ENCODE measurements around the gene DDRGK1.
"Not testable (repeated sequence)": the region's sequence is repeated elsewhere in the genome, so short reads cannot be mapped to it uniquely, and the experiment has no call there.

Gene DDRGK1

GRCh38 chr20:3183896-3184612, 20.4 kb downstream of the DDRGK1 start:
- peaks cover 3 to 6% of the 10 kb centered on the region in 2 donors for H3K4me1 ChIP-seq (ENCODE audit: control insufficient read depth in 1 of 2, insufficient read depth in 2 of 2, low read length in 2 of 2)
- no peak overlapping the region for H3K4me3 ChIP-seq (ENCODE audit: low read depth in 1 of 2, low read length in 2 of 2)
- no peaks in the 10 kb centered on the region for H3K9me3 ChIP-seq (ENCODE audit: control insufficient read depth in 1 of 2, low read length in 2 of 2)
- no peak overlapping the region for H3K27ac ChIP-seq (ENCODE audit: low read depth, low read length)
- H3K36me3 ChIP-seq (ENCODE audit: control insufficient read depth in 1 of 2, insufficient read depth in 2 of 2, low read length in 2 of 2) = no peaks in the 10 kb centered on the region
- no peaks in the 10 kb centered on the region for H3K27me3 ChIP-seq (ENCODE audit: control insufficient read depth in 1 of 2, insufficient read depth in 2 of 2, low read length in 2 of 2)
- H3K9ac ChIP-seq (ENCODE audit: low read depth in 1 of 2, low read length in 2 of 2) = no peak overlapping the region

GRCh38 chr20:3182429-3182828, 22.1 kb downstream of the DDRGK1 start:
- H3K27ac ChIP-seq (ENCODE audit: low read depth, low read length); H3K9ac ChIP-seq (ENCODE audit: low read depth in 1 of 2, low read length in 2 of 2); H3K27me3 ChIP-seq (ENCODE audit: control insufficient read depth in 1 of 2, insufficient read depth in 2 of 2, low read length in 2 of 2); H3K9me3 ChIP-seq (ENCODE audit: control insufficient read depth in 1 of 2, low read length in 2 of 2); H3K36me3 ChIP-seq (ENCODE audit: control insufficient read depth in 1 of 2, insufficient read depth in 2 of 2, low read length in 2 of 2); H3K4me3 ChIP-seq (ENCODE audit: low read depth in 1 of 2, low read length in 2 of 2); H3K4me1 ChIP-seq (ENCODE audit: control insufficient read depth in 1 of 2, insufficient read depth in 2 of 2, low read length in 2 of 2): not testable (repeated sequence)

GRCh38 chr20:3181270-3181669, 23.2 kb downstream of the DDRGK1 start:
- Histone ChIP-seq H3K27ac (ENCODE audit: low read depth, low read length) (no peak overlapping the region), H3K27me3 (ENCODE audit: control insufficient read depth in 1 of 2, insufficient read depth in 2 of 2, low read length in 2 of 2) (no peaks in the 10 kb centered on the region), H3K4me1 (ENCODE audit: control insufficient read depth in 1 of 2, insufficient read depth in 2 of 2, low read length in 2 of 2) (peaks cover 6 to 8% of the 10 kb centered on the region in 2 donors), H3K4me3 (ENCODE audit: low read depth in 1 of 2, low read length in 2 of 2) (no peak overlapping the region), H3K9me3 (ENCODE audit: control insufficient read depth in 1 of 2, low read length in 2 of 2) (no peaks in the 10 kb centered on the region), H3K36me3 (ENCODE audit: control insufficient read depth in 1 of 2, insufficient read depth in 2 of 2, low read length in 2 of 2) (no peaks in the 10 kb centered on the region), H3K9ac (ENCODE audit: low read depth in 1 of 2, low read length in 2 of 2) (no peak overlapping the region)

GRCh38 chr20:3180319-3180718, 24.2 kb downstream of the DDRGK1 start:
- Histone ChIP-seq H3K4me3 (ENCODE audit: low read depth in 1 of 2, low read length in 2 of 2) (no peak overlapping the region), H3K9me3 (ENCODE audit: control insufficient read depth in 1 of 2, low read length in 2 of 2) (no peaks in the 10 kb centered on the region), H3K4me1 (ENCODE audit: control insufficient read depth in 1 of 2, insufficient read depth in 2 of 2, low read length in 2 of 2) (peaks cover 6 to 8% of the 10 kb centered on the region in 2 donors), H3K27me3 (ENCODE audit: control insufficient read depth in 1 of 2, insufficient read depth in 2 of 2, low read length in 2 of 2) (peaks cover 0 to 4% of the 10 kb centered on the region in 2 donors), H3K27ac (ENCODE audit: low read depth, low read length) (no peak overlapping the region), H3K36me3 (ENCODE audit: control insufficient read depth in 1 of 2, insufficient read depth in 2 of 2, low read length in 2 of 2) (no peaks in the 10 kb centered on the region), H3K9ac (ENCODE audit: low read depth in 1 of 2, low read length in 2 of 2) (no peak overlapping the region)

- Histone ChIP-seq H3K9me3 (ENCODE audit: control insufficient read depth in 1 of 2, low read length in 2 of 2) (no peaks in the 10 kb centered on the region), H3K4me3 (ENCODE audit: low read depth in 1 of 2, low read length in 2 of 2) (no peak overlapping the region), H3K9ac (ENCODE audit: low read depth in 1 of 2, low read length in 2 of 2) (no peak overlapping the region), H3K27me3 (ENCODE audit: control insufficient read depth in 1 of 2, insufficient read depth in 2 of 2, low read length in 2 of 2) (peaks cover 0 to 14% of the 10 kb centered on the region in 2 donors), H3K4me1 (ENCODE audit: control insufficient read depth in 1 of 2, insufficient read depth in 2 of 2, low read length in 2 of 2) (peaks cover 13 to 19% of the 10 kb centered on the region in 2 donors), H3K27ac (ENCODE audit: low read depth, low read length) (no peak overlapping the region), H3K36me3 (ENCODE audit: control insufficient read depth in 1 of 2, insufficient read depth in 2 of 2, low read length in 2 of 2) (no peaks in the 10 kb centered on the region)
Observed at GRCh38 chr20:3177746-3178485, 26.6 kb downstream of the DDRGK1 start.

- no peak overlapping the region for H3K27ac ChIP-seq (ENCODE audit: low read depth, low read length)
Observed at GRCh38 chr20:3175270-3175669, 29.2 kb downstream of the DDRGK1 start.

GRCh38 chr20:3174442-3175261, 29.8 kb downstream of the DDRGK1 start:
- Histone ChIP-seq H3K4me1 (ENCODE audit: control insufficient read depth in 1 of 2, insufficient read depth in 2 of 2, low read length in 2 of 2) (peaks cover 13 to 22% of the 10 kb centered on the region in 2 donors), H3K9me3 (ENCODE audit: control insufficient read depth in 1 of 2, low read length in 2 of 2) (no peaks in the 10 kb centered on the region), H3K9ac (ENCODE audit: low read depth in 1 of 2, low read length in 2 of 2) (peak overlapping the region; percentile 64 to 80), H3K27ac (ENCODE audit: low read depth, low read length) (peak overlapping the region; percentile 10), H3K27me3 (ENCODE audit: control insufficient read depth in 1 of 2, insufficient read depth in 2 of 2, low read length in 2 of 2) (peaks cover 0 to 14% of the 10 kb centered on the region in 2 donors), H3K4me3 (ENCODE audit: low read depth in 1 of 2, low read length in 2 of 2) (peak overlapping the region; percentile 87 to 94), H3K36me3 (ENCODE audit: control insufficient read depth in 1 of 2, insufficient read depth in 2 of 2, low read length in 2 of 2) (no peaks in the 10 kb centered on the region)

More at GRCh38 chr20:3175270-3175669, 29.2 kb downstream of the DDRGK1 start:
- Histone ChIP-seq H3K9me3 (ENCODE audit: control insufficient read depth in 1 of 2, low read length in 2 of 2) (no peaks in the 10 kb centered on the region), H3K9ac (ENCODE audit: low read depth in 1 of 2, low read length in 2 of 2) (no peak overlapping the region), H3K27me3 (ENCODE audit: control insufficient read depth in 1 of 2, insufficient read depth in 2 of 2, low read length in 2 of 2) (peaks cover 0 to 14% of the 10 kb centered on the region in 2 donors), H3K4me1 (ENCODE audit: control insufficient read depth in 1 of 2, insufficient read depth in 2 of 2, low read length in 2 of 2) (peaks cover 13 to 22% of the 10 kb centered on the region in 2 donors), H3K36me3 (ENCODE audit: control insufficient read depth in 1 of 2, insufficient read depth in 2 of 2, low read length in 2 of 2) (no peaks in the 10 kb centered on the region), H3K4me3 (ENCODE audit: low read depth in 1 of 2, low read length in 2 of 2) (no peak overlapping the region)

GRCh38 chr20:3173610-3174441, 30.7 kb downstream of the DDRGK1 start:
- H3K9ac ChIP-seq (ENCODE audit: low read depth in 1 of 2, low read length in 2 of 2) = peak overlapping the region; percentile 64 to 80
- H3K27me3 ChIP-seq (ENCODE audit: control insufficient read depth in 1 of 2, insufficient read depth in 2 of 2, low read length in 2 of 2) = peaks cover 0 to 14% of the 10 kb centered on the region in 2 donors
- H3K4me1 ChIP-seq (ENCODE audit: control insufficient read depth in 1 of 2, insufficient read depth in 2 of 2, low read length in 2 of 2) = peaks cover 17 to 26% of the 10 kb centered on the region in 2 donors
- H3K27ac ChIP-seq (ENCODE audit: low read depth, low read length) = peak overlapping the region; percentile 50
- H3K4me3 ChIP-seq (ENCODE audit: low read depth in 1 of 2, low read length in 2 of 2) = peak overlapping the region; percentile 87 to 94
- no peaks in the 10 kb centered on the region for H3K9me3 ChIP-seq (ENCODE audit: control insufficient read depth in 1 of 2, low read length in 2 of 2)
- H3K36me3 ChIP-seq (ENCODE audit: control insufficient read depth in 1 of 2, insufficient read depth in 2 of 2, low read length in 2 of 2) = no peaks in the 10 kb centered on the region

- Histone ChIP-seq H3K36me3 (ENCODE audit: control insufficient read depth in 1 of 2, insufficient read depth in 2 of 2, low read length in 2 of 2) (no peaks in the 10 kb centered on the region), H3K27me3 (ENCODE audit: control insufficient read depth in 1 of 2, insufficient read depth in 2 of 2, low read length in 2 of 2) (peaks cover 0 to 14% of the 10 kb centered on the region in 2 donors), H3K4me3 (ENCODE audit: low read depth in 1 of 2, low read length in 2 of 2) (peak within 1 kb of the TSS; percentile 87 to 94), H3K9ac (ENCODE audit: low read depth in 1 of 2, low read length in 2 of 2) (peak within 1 kb of the TSS; percentile 64 to 80), H3K27ac (ENCODE audit: low read depth, low read length) (peak within 1 kb of the TSS; percentile 50), H3K4me1 (ENCODE audit: control insufficient read depth in 1 of 2, insufficient read depth in 2 of 2, low read length in 2 of 2) (peaks cover 23 to 30% of the 10 kb centered on the region in 2 donors), H3K9me3 (ENCODE audit: control insufficient read depth in 1 of 2, low read length in 2 of 2) (no peaks in the 10 kb centered on the region)
Observed at GRCh38 chr20:3172933-3173609, 31.4 kb downstream of the DDRGK1 start, which contains the start of gene LZTS3. Gene LZTS3, minus strand, starts transcription at chr20:3173549. Its CDS starts 6,386 bp downstream, at chr20:3167163.
